Kidney (tissue), 14 donors: Measurements from ENCODE around the gene NFIA. TPM values are rescaled to one million over a fixed set of nuclear protein-coding genes. Genes with fewer than 3 reads are reported as not detected.

Source experiments
- DNase-seq, 5 donors: peaks; one replicate each; pipeline ENCODE4 v3.0.0-alpha.2; 2013 to 2020
- FAIRE-seq: peaks from 2 replicates; lab custom pipeline; 2012; peaks lifted over from hg19 to GRCh38; lab: Jason Lieb, UNC
- H3K27ac ChIP-seq, 2 donors: one replicate each; pipeline ENCODE4 v1.7.0; 2013; ENCODE audit warnings: low read depth in 2 of 2, low read length in 2 of 2, inconsistent platforms in 1 of 2
- H3K27me3 ChIP-seq: one replicate; pipeline ENCODE4 v1.7.1; 2013; ENCODE audit warnings: low read length, inconsistent platforms; ENCODE audit not compliant: control insufficient read depth, insufficient read depth
- H3K36me3 ChIP-seq, 3 donors: one replicate each; pipeline versions ENCODE4 v1.7.0 to v1.7.1; 2013; ENCODE audit warnings: low read length in 3 of 3, control low read depth in 1 of 3, inconsistent platforms in 1 of 3; ENCODE audit not compliant: insufficient read depth in 3 of 3, control insufficient read depth in 2 of 3
- H3K4me1 ChIP-seq, 3 donors: one replicate each; pipeline versions ENCODE4 v1.7.0 to v1.7.1; 2013; ENCODE audit warnings: low read length in 3 of 3, inconsistent platforms in 1 of 3, low read depth in 1 of 3; ENCODE audit not compliant: control insufficient read depth in 2 of 3, insufficient read depth in 2 of 3
- H3K4me3 ChIP-seq, 3 donors: one replicate each; pipeline versions ENCODE4 v1.7.0 to v1.8.1; 2013; ENCODE audit warnings: low read length in 3 of 3, control low read depth in 1 of 3, inconsistent platforms in 1 of 3
- H3K9ac ChIP-seq, 3 donors: one replicate each; pipeline versions ENCODE4 v1.7.0 to v1.7.1; 2013; ENCODE audit warnings: low read length in 3 of 3, control low read depth in 1 of 3, inconsistent platforms in 1 of 3
- H3K9me3 ChIP-seq, 3 donors: one replicate each; pipeline versions ENCODE4 v1.7.0 to v1.7.1; 2013; ENCODE audit warnings: low read length in 3 of 3, control low read depth in 1 of 3, inconsistent platforms in 1 of 3; ENCODE audit not compliant: control insufficient read depth in 2 of 3, insufficient read depth in 1 of 3
- CTCF ChIP-seq: IDR thresholded peaks from 3 replicates; pipeline ENCODE4 v1.5.1; 2012; ENCODE audit warnings: mild to moderate bottlenecking, moderate library complexity, borderline replicate concordance; ENCODE audit not compliant: insufficient read depth; ENCODE audit errors: extremely low read depth
- intact Hi-C: fragments of 100-400 bp; cut with DNase I; formaldehyde crosslinking; loops from one replicate; pipeline ENCODE4 v1.11.1; 2022
- polyA plus RNA-seq: library from polyadenylated mRNA; stranded (reverse); fragments of 350-450 nt; fragmentation: Illumina TruSeq; extraction: RNeasy Lipid Tissue Mini Kit (QIAGEN cat#74804); gene quantifications from one replicate; pipeline ENCODE4 v1.2.3, GENCODE V29; 2014; ENCODE audit warnings: low read depth, low replicate concordance; ENCODE audit not compliant: insufficient read depth
- total RNA-seq: library from RNA; stranded (reverse); fragmentation: NEBNext Ultra II Directional; extraction: Animal tissue kit (Norgen Biotek cat#: 25700); gene quantifications from one replicate; pipeline ENCODE4 v1.2.1, GENCODE V29; 2021
- donor health status: control.
- donor health status: control.
- donor health status: control.
- donor health status: control.
- donor health status: control.
- donor health status: DM: yes; HTN: yes; CAD: no.
- donor health status: Normal renal cell carcinoma (clear cell type).

NFIA gene
- total and polyA plus RNA-seq, 2 donors from 2014 or later = 4.8 to 87.5 TPM

- H3K4me1 ChIP-seq = peaks cover 5 to 39% (median 11%) of the 10 kb centered on the region in 3 donors
- H3K9me3 ChIP-seq = no peaks in the 10 kb centered on the region
- intact Hi-C loops = no loop called here
- peak overlapping the region in 1 of 2 donors; percentile 4 for H3K27ac ChIP-seq
- FAIRE-seq (peak; percentile 33), DNase-seq (no peak)
- no peak overlapping the region for H3K4me3 ChIP-seq
- TF ChIP-seq CTCF = no peak
- H3K36me3 ChIP-seq = no peaks in the 10 kb centered on the region
- H3K9ac ChIP-seq = no peak overlapping the region
- no peaks in the 10 kb centered on the region for H3K27me3 ChIP-seq
These were observed 360.2 kb downstream of the NFIA start for GRCh38 chr1:61442544-61442943.

- no peak for TF ChIP-seq CTCF
- peaks cover 5 to 49% (median 17%) of the 10 kb centered on the region in 3 donors for H3K4me1 ChIP-seq
- no peaks in the 10 kb centered on the region for H3K27me3 ChIP-seq
- intact Hi-C loops = no loop called here
- no peaks in the 10 kb centered on the region for H3K36me3 ChIP-seq
- no peak overlapping the region for H3K9ac ChIP-seq
- DNase-seq (peak in 3 of 5 donors; percentile 56 to 87 (median 79)), FAIRE-seq (no peak)
- peak overlapping the region in 1 of 2 donors; percentile 32 for H3K27ac ChIP-seq
- H3K4me3 ChIP-seq = no peak overlapping the region
- no peaks in the 10 kb centered on the region for H3K9me3 ChIP-seq
These were observed 361.9 kb downstream of the NFIA start for GRCh38 chr1:61444288-61444687.

- Histone ChIP-seq H3K9ac (no peak overlapping the region), H3K4me1 (peaks cover 8 to 59% (median 23%) of the 10 kb centered on the region in 3 donors), H3K27me3 (no peaks in the 10 kb centered on the region), H3K27ac (no peak overlapping the region), H3K4me3 (no peak overlapping the region), H3K36me3 (no peaks in the 10 kb centered on the region), H3K9me3 (no peaks in the 10 kb centered on the region)
- DNase-seq (no peak), FAIRE-seq (no peak)
- TF ChIP-seq CTCF = no peak
- intact Hi-C loops = no loop called here
These were observed 363.0 kb downstream of the NFIA start for GRCh38 chr1:61445269-61445825.

GRCh38 chr1:61446531-61446991, 364.2 kb downstream of the NFIA start:
- no peak for FAIRE-seq
- no peaks in the 10 kb centered on the region for H3K9me3 ChIP-seq
- H3K36me3 ChIP-seq = no peaks in the 10 kb centered on the region
- peak in 3 of 5 donors; percentile 25 to 66 (median 49) for DNase-seq
- TF ChIP-seq CTCF = no peak
- intact Hi-C loops = no loop called here
- peak overlapping the region in 1 of 2 donors; percentile 0 for H3K27ac ChIP-seq
- no peaks in the 10 kb centered on the region for H3K27me3 ChIP-seq
- no peak overlapping the region for H3K4me3 ChIP-seq
- H3K4me1 ChIP-seq = peaks cover 18 to 68% (median 28%) of the 10 kb centered on the region in 3 donors
- no peak overlapping the region for H3K9ac ChIP-seq
